ENCODE data around the gene VSX2.

The VSX2 gene

GRCh38 chr14:74221741-74222140 lies 17.5 kb upstream of the VSX2 start:
- no peak for DNase-seq (ENCODE audit: low spot score)
- in situ Hi-C loops (cut with MboI; ENCODE audit: low pct_unique_long_range_greater_than_20kb, low sequenced_read_pairs, unreplicated experiment) = no loop called here
- no peak for TF ChIP-seq CTCF (IDR thresholded peaks at IDR 0.05; ENCODE audit: extremely low read depth, insufficient read depth, missing control alignments)

GRCh38 chr14:74223016-74223415 lies 16.2 kb upstream of the VSX2 start:
- in situ Hi-C loops (cut with MboI; ENCODE audit: low pct_unique_long_range_greater_than_20kb, low sequenced_read_pairs, unreplicated experiment) = no loop called here
- no peak for TF ChIP-seq CTCF (IDR thresholded peaks at IDR 0.05; ENCODE audit: extremely low read depth, insufficient read depth, missing control alignments)
- DNase-seq (ENCODE audit: low spot score) = no peak

- DNase-seq (ENCODE audit: low spot score) = no peak
- in situ Hi-C loops (cut with MboI; ENCODE audit: low pct_unique_long_range_greater_than_20kb, low sequenced_read_pairs, unreplicated experiment) = no loop called here
- TF ChIP-seq CTCF (IDR thresholded peaks at IDR 0.05; ENCODE audit: extremely low read depth, insufficient read depth, missing control alignments) = no peak
These were observed 7.5 kb upstream of the VSX2 start for GRCh38 chr14:74231784-74232183.

GRCh38 chr14:74235017-74235416 lies 4.2 kb upstream of the VSX2 start:
- no peak for TF ChIP-seq CTCF (IDR thresholded peaks at IDR 0.05; ENCODE audit: extremely low read depth, insufficient read depth, missing control alignments)
- in situ Hi-C loops (cut with MboI; ENCODE audit: low pct_unique_long_range_greater_than_20kb, low sequenced_read_pairs, unreplicated experiment) = no loop called here
- no peak for DNase-seq (ENCODE audit: low spot score)

GRCh38 chr14:74237441-74237840 lies 1.8 kb upstream of the VSX2 start:
- in situ Hi-C loops (cut with MboI; ENCODE audit: low pct_unique_long_range_greater_than_20kb, low sequenced_read_pairs, unreplicated experiment) = no loop called here
- no peak for TF ChIP-seq CTCF (IDR thresholded peaks at IDR 0.05; ENCODE audit: extremely low read depth, insufficient read depth, missing control alignments)
- no peak for DNase-seq (ENCODE audit: low spot score)

- DNase-seq (ENCODE audit: low spot score) = peak; percentile 40
- in situ Hi-C loops (cut with MboI; ENCODE audit: low pct_unique_long_range_greater_than_20kb, low sequenced_read_pairs, unreplicated experiment) = no loop called here
- no peak for TF ChIP-seq CTCF (IDR thresholded peaks at IDR 0.05; ENCODE audit: extremely low read depth, insufficient read depth, missing control alignments)
These were observed 872 bp downstream of the VSX2 start for GRCh38 chr14:74239848-74240793.

Measured in GM13977 (cell line).